B cell (primary cell): Measurements from ENCODE around the gene DCP2. TPM values are rescaled to one million over a fixed set of nuclear protein-coding genes. Genes with fewer than 3 reads are reported as not detected.

Experiments
- ATAC-seq: fragments of 200-7000 bp; cut with Tn5 transposase; one replicate; pipeline ENCODE4 v1.10.0; 2021; ENCODE audit warnings: low read depth, mild to moderate bottlenecking, moderate number of reproducible peaks, moderate library complexity
- CTCF ChIA-PET: fragments of 350-600 bp; sonication (Branson Sonifier 250); formaldehyde crosslinking; loops from one replicate; lab custom pipeline; 2021; ENCODE audit warnings: antibody characterized with exemption, inconsistent platforms; lab: Charles Lee
- POLR2A ChIA-PET: fragments of 350-600 bp; sonication (Branson Sonifier 250); formaldehyde crosslinking; loops from one replicate; lab custom pipeline; 2021; ENCODE audit warnings: antibody characterized with exemption; lab: Charles Lee
- DNase-seq: peaks from one replicate; pipeline ENCODE4 v3.0.0; 2013
- H2AFZ ChIP-seq: 2 replicates; pipeline ENCODE4 v1.6.1; 2012; ENCODE audit warnings: mild to moderate bottlenecking, low read depth, low read length; ENCODE audit not compliant: insufficient read depth, poor library complexity, severe bottlenecking
- H3K27ac ChIP-seq, 2 donors: 1 replicate in 1 of 2; 2 replicates in 1 of 2; pipeline ENCODE4 v1.5.1; 2012 to 2013; ENCODE audit warnings: low read length in 2 of 2, mild to moderate bottlenecking in 2 of 2, moderate library complexity in 1 of 2
- H3K27me3 ChIP-seq, 4 experiments: fragments of 200-600 bp in 1 of 4; sonication (generic) in 1 of 4; replicated peaks in 1 of 4; 1 replicate in 2 of 4; 2 replicates in 2 of 4; pipeline versions ENCODE4 v1.6.1 to v1.7.0; 2013 to 2016; ENCODE audit warnings: low read length in 3 of 4, mild to moderate bottlenecking in 2 of 4, mixed read lengths in 1 of 4, moderate library complexity in 1 of 4; ENCODE audit not compliant: insufficient read depth in 4 of 4, control insufficient read depth in 3 of 4; ENCODE audit errors: control extremely low read depth in 1 of 4
- H3K36me3 ChIP-seq, 2 experiments: replicated peaks in 1 of 2; 1 replicate in 1 of 2; 2 replicates in 1 of 2; pipeline versions ENCODE4 v1.6.1 to v1.7.1; 2013; ENCODE audit warnings: low read length in 1 of 2; ENCODE audit not compliant: insufficient read depth in 2 of 2, control insufficient read depth in 1 of 2; ENCODE audit errors: control extremely low read depth in 1 of 2, extremely low read depth in 1 of 2
- H3K4me1 ChIP-seq, 2 donors: fragments of 200-600 bp in 1 of 2; sonication (generic) in 1 of 2; 1 replicate in 1 of 2; 2 replicates in 1 of 2; pipeline versions ENCODE4 v1.5.1 to v1.6.1; 2013 to 2017; ENCODE audit warnings: low read length in 2 of 2; ENCODE audit not compliant: control insufficient read depth in 2 of 2, insufficient read depth in 2 of 2
- H3K4me2 ChIP-seq: replicated peaks from 2 replicates; pipeline ENCODE3; 2012; ENCODE audit warnings: mild to moderate bottlenecking, low read depth, low read length; ENCODE audit not compliant: poor library complexity, severe bottlenecking
- H3K4me3 ChIP-seq, 5 experiments: fragments of 200-600 bp in 1 of 5; sonication (generic) in 1 of 5; 1 replicate in 3 of 5; 2 replicates in 2 of 5; pipeline versions ENCODE4 v1.5.1 to v1.7.0; 2011 to 2016; ENCODE audit warnings: low read length in 4 of 5, mild to moderate bottlenecking in 4 of 5, low read depth in 2 of 5, control low read depth in 1 of 5, moderate library complexity in 1 of 5; ENCODE audit not compliant: insufficient read depth in 1 of 5; ENCODE audit errors: control extremely low read depth in 1 of 5, extremely low read depth in 1 of 5
- H3K79me2 ChIP-seq: fragments of 200-600 bp; sonication (generic); one replicate; pipeline ENCODE4 v1.6.0; 2016; ENCODE audit warnings: low read length; ENCODE audit not compliant: control insufficient read depth, insufficient read depth
- H3K9ac ChIP-seq: fragments of 200-600 bp; sonication (generic); 2 replicates; pipeline ENCODE4 v1.6.1; 2017; ENCODE audit warnings: mild to moderate bottlenecking, low read length, moderate library complexity
- H3K9me3 ChIP-seq, 3 donors: one replicate each; pipeline versions ENCODE4 v1.6.1 to v1.7.1; 2013; ENCODE audit warnings: low read length in 2 of 3; ENCODE audit not compliant: control insufficient read depth in 2 of 3, insufficient read depth in 1 of 3; ENCODE audit errors: control extremely low read depth in 1 of 3
- H4K20me1 ChIP-seq: 2 replicates; pipeline ENCODE4 v1.6.0; 2012; ENCODE audit warnings: mild to moderate bottlenecking, low read length; ENCODE audit not compliant: insufficient read depth, control insufficient read depth, poor library complexity, severe bottlenecking
- H3K27ac Mint-ChIP-seq: one replicate; pipeline ENCODE4 v1.8.0; 2021; ENCODE audit warnings: mixed read lengths
- H3K27me3 Mint-ChIP-seq: one replicate; pipeline ENCODE4 v1.8.0; 2021; ENCODE audit warnings: mixed read lengths
- H3K4me1 Mint-ChIP-seq: one replicate; pipeline ENCODE4 v1.8.0; 2021; ENCODE audit warnings: mixed read lengths
- H3K4me3 Mint-ChIP-seq: one replicate; pipeline ENCODE4 v1.8.0; 2021; ENCODE audit warnings: mixed read lengths
- H3K9me3 Mint-ChIP-seq: one replicate; pipeline ENCODE4 v1.8.0; 2022; ENCODE audit warnings: mixed read lengths; ENCODE audit not compliant: insufficient read depth
- CTCF ChIP-seq: fragments of 200-600 bp; IDR thresholded peaks from one replicate; pipeline ENCODE4 v1.8.0; 2022; ENCODE audit warnings: antibody characterized with exemption, mild to moderate bottlenecking
- EZH2 ChIP-seq: IDR thresholded peaks from 2 replicates; pipeline ENCODE4 v1.6.1; 2012; ENCODE audit warnings: borderline replicate concordance, low read depth, mild to moderate bottlenecking, moderate library complexity, low read length; ENCODE audit not compliant: insufficient read depth, poor library complexity, severe bottlenecking
- WGBS: methylation state at CpG from one replicate; pipeline ENCODE4 v1.1.5; 2013; ENCODE audit warnings: missing lambda C conversion rate; ENCODE audit not compliant: insufficient coverage; 5-methylcytosine and 5-hydroxymethylcytosine counted together
- intact Hi-C: fragments of 100-400 bp; cut with micrococcal nuclease; formaldehyde crosslinking; loops from one replicate; pipeline ENCODE4 v1.10.0; 2022
- polyA plus RNA-seq: library from polyadenylated mRNA; depleted of rRNA; stranded (reverse); fragments of >200 nt; gene quantifications from 2 replicates; pipeline ENCODE4 v1.2.3, GENCODE V29; 2012
- total RNA-seq, 2 donors: library from RNA; stranded (reverse); fragments of 120-200 nt in 1 of 2; gene quantifications; 1 replicate in 1 of 2; 2 replicates in 1 of 2; pipeline versions ENCODE4 v1.2.3 to v1.2.4, GENCODE V29; 2013 to 2022

The DCP2 gene
- total and polyA plus RNA-seq, 2 donors (not counting 1 experiment from before 2014, with no cell fraction given): 17.9 to 73.1 TPM

DNA sequence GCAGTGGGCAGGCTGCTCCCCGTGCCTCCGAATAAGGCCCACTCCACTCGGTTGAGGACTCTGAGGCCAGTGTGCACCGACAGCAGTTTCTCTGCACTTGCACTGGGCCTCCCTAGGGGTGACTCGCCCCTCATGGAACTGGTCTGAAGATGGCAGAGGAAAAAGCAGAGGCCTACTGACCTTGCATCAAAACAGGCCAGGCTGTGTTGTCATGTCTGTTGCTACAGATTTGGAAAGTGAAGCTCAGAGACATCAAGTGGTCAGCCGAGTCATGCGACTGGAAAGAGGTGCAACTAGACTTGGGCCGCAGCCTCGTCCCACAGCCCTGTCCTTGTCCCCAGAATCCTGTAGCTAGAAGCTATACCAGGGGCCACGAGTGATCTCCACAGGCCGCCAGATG is 78.3 kb downstream of the DCP2 start:
- H3K4me1 ChIP-seq: no peaks in the 10 kb centered on the region
- no peaks in the 10 kb centered on the region for H3K27me3 ChIP-seq
- CTCF ChIA-PET: no interaction called here
- H3K9me3 ChIP-seq: no peaks in the 10 kb centered on the region
- H2AFZ ChIP-seq: no peak overlapping the region
- no peak overlapping the region for H3K27ac Mint-ChIP-seq
- no peaks in the 10 kb centered on the region for H3K9me3 Mint-ChIP-seq
- H3K4me3 ChIP-seq: no peak overlapping the region
- no peaks in the 10 kb centered on the region for H3K36me3 ChIP-seq
- no peak overlapping the region for H3K4me2 ChIP-seq
- TF ChIP-seq CTCF (no peak), EZH2 (no peak)
- H3K79me2 ChIP-seq: no peaks in the 10 kb centered on the region
- no peak overlapping the region for H3K27ac ChIP-seq
- H3K4me3 Mint-ChIP-seq: no peak overlapping the region
- DNase-seq: no peak
- peaks cover 4% of the 10 kb centered on the region for H3K27me3 Mint-ChIP-seq
- ATAC-seq: no peak
- no peak overlapping the region for H3K9ac ChIP-seq
- intact Hi-C loops: no loop called here
- H4K20me1 ChIP-seq: no peaks in the 10 kb centered on the region
- POLR2A ChIA-PET: no interaction called here
- peaks cover 4% of the 10 kb centered on the region for H3K4me1 Mint-ChIP-seq
- 92% methylated on average over 11 of the region's 11 CpGs for WGBS

DNA sequence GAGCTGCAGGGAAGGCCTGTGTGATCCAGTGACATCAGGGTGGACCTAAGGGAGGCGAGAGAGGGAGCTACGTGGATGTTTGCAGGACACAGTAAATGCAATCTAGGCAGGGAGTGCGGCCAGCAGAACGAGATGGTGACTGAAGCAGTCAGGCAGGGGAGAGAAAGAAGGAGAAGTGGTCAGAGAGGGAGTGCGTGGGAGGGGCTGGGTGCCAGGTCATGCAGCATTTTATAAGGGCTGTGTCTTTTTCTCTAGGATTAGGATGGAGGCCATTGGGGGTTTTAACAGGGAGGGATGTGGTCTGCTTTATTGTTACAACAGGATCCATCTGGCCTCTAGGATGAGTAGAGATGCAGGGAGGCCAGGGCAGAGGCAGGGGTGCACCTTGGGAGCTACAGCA is 80.4 kb downstream of the DCP2 start:
- Histone ChIP-seq H4K20me1 (no peaks in the 10 kb centered on the region), H3K4me1 (peaks cover 0 to 1% of the 10 kb centered on the region in 2 donors), H3K27ac (no peak overlapping the region), H3K36me3 (no peaks in the 10 kb centered on the region), H3K79me2 (no peaks in the 10 kb centered on the region), H3K9me3 (no peaks in the 10 kb centered on the region), H3K4me3 (no peak overlapping the region), H3K9ac (no peak overlapping the region), H2AFZ (no peak overlapping the region), H3K4me2 (no peak overlapping the region), H3K27me3 (no peaks in the 10 kb centered on the region)
- TF ChIP-seq EZH2: no peak
- TF ChIP-seq CTCF: no peak
- H3K27ac Mint-ChIP-seq: no peak overlapping the region
- peaks cover 4% of the 10 kb centered on the region for H3K4me1 Mint-ChIP-seq
- 62% methylated on average over 4 of the region's 5 CpGs for WGBS
- H3K27me3 Mint-ChIP-seq: peaks cover 5% of the 10 kb centered on the region
- H3K4me3 Mint-ChIP-seq: no peak overlapping the region
- intact Hi-C loops: no loop called here
- POLR2A ChIA-PET: no interaction called here
- ATAC-seq (no peak), DNase-seq (no peak)
- CTCF ChIA-PET: no interaction called here
- no peaks in the 10 kb centered on the region for H3K9me3 Mint-ChIP-seq
